Adrenal gland (tissue), 5 donors: ENCODE measurements around the gene TM7SF2.

Experiments used
- CTCF ChIP-seq, 6 experiments: fragments of 450-650 bp in 4 of 6; fragments of 200-600 bp in 2 of 6; sonication (generic) in 1 of 6; IDR thresholded peaks; 1 replicate in 5 of 6; 2 replicates in 1 of 6; pipeline versions ENCODE4 v1.5.1 to v1.8.0; 2016 to 2021; ENCODE audit warnings: antibody characterized with exemption in 6 of 6, mild to moderate bottlenecking in 2 of 6, moderate library complexity in 1 of 6
- POLR2A ChIP-seq, 2 donors: fragments of 450-650 bp; IDR thresholded peaks; one replicate each; pipeline ENCODE4 v1.6.1; 2017; ENCODE audit warnings: antibody characterized with exemption in 2 of 2, mild to moderate bottlenecking in 2 of 2, moderate library complexity in 1 of 2
- donor health status: DM: no; HTN: no; CAD: no.

GRCh38 chr11:65077451-65077850, 34.2 kb upstream of the TM7SF2 start:
- TF ChIP-seq CTCF (IDR thresholded peaks at IDR 0.05) (no peak), POLR2A (IDR thresholded peaks at IDR 0.05) (no peak)
